Esophagus squamous epithelium (tissue), 5 donors: ENCODE measurements around the gene UBXN11. TPM values are rescaled to one million over a fixed set of nuclear protein-coding genes. Genes with fewer than 3 reads are reported as not detected.

Experiments used
- DNase-seq: peaks from one replicate; lab custom pipeline; 2025; lab: John Stamatoyannopoulos, UW
- H3K27ac ChIP-seq, 4 donors: fragments of 200-600 bp; sonication (generic); one replicate each; pipeline ENCODE4 v1.5.1; 2016 to 2019; ENCODE audit warnings: mild to moderate bottlenecking in 1 of 4
- H3K27me3 ChIP-seq, 4 donors: fragments of 200-600 bp; sonication (generic); 1 replicate in 3 of 4; 2 replicates in 1 of 4; pipeline versions ENCODE4 v1.5.1 to v1.6.0; 2017 to 2021; ENCODE audit warnings: antibody characterized with exemption in 1 of 4
- H3K36me3 ChIP-seq, 3 donors: fragments of 200-600 bp; sonication (generic); one replicate each; pipeline ENCODE4 v1.5.1; 2016 to 2019
- H3K4me1 ChIP-seq, 3 donors: fragments of 200-600 bp; sonication (generic); one replicate each; pipeline ENCODE4 v1.5.1; 2017 to 2019
- H3K4me3 ChIP-seq, 4 donors: fragments of 200-600 bp; sonication (generic); 1 replicate in 3 of 4; 2 replicates in 1 of 4; pipeline ENCODE4 v1.5.1; 2016 to 2019; ENCODE audit warnings: mild to moderate bottlenecking in 2 of 4, moderate library complexity in 1 of 4
- H3K9me3 ChIP-seq, 3 donors: fragments of 200-600 bp; sonication (generic); one replicate each; pipeline ENCODE4 v1.5.1; 2016 to 2019
- POLR2A ChIP-seq, 4 donors: fragments of 450-650 bp; IDR thresholded peaks; one replicate each; pipeline ENCODE4 v1.6.1; 2017; ENCODE audit warnings: antibody characterized with exemption in 4 of 4, mild to moderate bottlenecking in 4 of 4, moderate library complexity in 3 of 4
- WGBS, 2 donors: methylation state at CpG; one replicate each; pipeline ENCODE4 v1.1.5; 2018; 5-methylcytosine and 5-hydroxymethylcytosine counted together
- intact Hi-C: fragments of 100-400 bp; cut with DNase I; formaldehyde crosslinking; loops from one replicate; pipeline ENCODE4 v1.15.0; 2022
- total RNA-seq, 4 donors: library from RNA; depleted of rRNA; stranded (reverse); fragments of >200 nt; gene quantifications; one replicate each; pipeline ENCODE4 v1.1.0, GENCODE V29; 2016
- TF ChIP-seq, protein P1 (sequence below), 6 experiments: fragments of 450-650 bp in 4 of 6; fragments of 200-600 bp in 2 of 6; sonication (generic) in 2 of 6; IDR thresholded peaks; one replicate each; pipeline ENCODE4 v1.5.1; 2016 to 2019; ENCODE audit warnings: antibody characterized with exemption in 6 of 6, mild to moderate bottlenecking in 4 of 6, moderate library complexity in 4 of 6
- donor health status: DM: yes; HTN: yes; CAD: no.

UBXN11 gene
- total RNA-seq, 4 donors from 2014 or later: 3.2 to 9.2 (median 3.7) TPM

DNA sequence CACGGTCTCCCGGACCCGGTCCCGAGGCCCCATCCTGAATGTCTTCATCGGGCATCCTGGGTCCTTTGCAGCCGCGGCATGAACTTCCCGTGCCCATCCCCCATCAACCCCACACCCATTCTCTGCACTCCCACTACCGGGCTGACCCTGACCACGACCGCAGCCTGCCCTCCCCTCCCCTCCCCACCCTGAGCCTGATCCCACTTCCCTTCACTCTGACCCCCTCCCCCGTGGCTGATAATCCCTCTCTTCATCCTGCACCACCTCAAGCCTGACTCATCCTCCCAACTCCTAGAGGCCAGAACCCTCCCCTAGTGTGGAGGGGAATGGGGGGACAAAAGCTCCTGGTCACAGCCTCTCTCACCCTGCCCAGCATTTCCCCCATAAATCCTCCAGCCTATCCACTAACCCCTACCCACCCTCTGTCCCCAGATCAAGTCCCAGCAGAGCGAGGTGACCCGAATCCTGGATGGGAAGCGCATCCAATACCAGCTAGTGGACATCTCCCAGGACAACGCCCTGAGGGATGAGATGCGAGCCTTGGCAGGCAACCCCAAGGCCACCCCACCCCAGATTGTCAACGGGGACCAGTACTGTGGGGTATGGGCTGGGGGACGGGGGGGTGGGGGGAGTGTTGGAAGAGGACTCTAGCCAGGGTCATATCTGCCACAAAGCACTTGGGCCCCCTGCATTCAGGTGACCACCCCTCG lies 25.9 kb downstream of the UBXN11 start:
- Histone ChIP-seq H3K27ac (peak overlapping the region; percentile 99 to 100 (median 99)), H3K36me3 (peaks cover 0 to 35% (median 0%) of the 10 kb centered on the region in 3 donors), H3K27me3 (no peaks in the 10 kb centered on the region), H3K4me3 (peak overlapping the region; percentile 80 to 99 (median 94)), H3K9me3 (no peaks in the 10 kb centered on the region), H3K4me1 (peaks cover 67 to 96% (median 73%) of the 10 kb centered on the region in 3 donors)
- TF ChIP-seq, protein P1, sequence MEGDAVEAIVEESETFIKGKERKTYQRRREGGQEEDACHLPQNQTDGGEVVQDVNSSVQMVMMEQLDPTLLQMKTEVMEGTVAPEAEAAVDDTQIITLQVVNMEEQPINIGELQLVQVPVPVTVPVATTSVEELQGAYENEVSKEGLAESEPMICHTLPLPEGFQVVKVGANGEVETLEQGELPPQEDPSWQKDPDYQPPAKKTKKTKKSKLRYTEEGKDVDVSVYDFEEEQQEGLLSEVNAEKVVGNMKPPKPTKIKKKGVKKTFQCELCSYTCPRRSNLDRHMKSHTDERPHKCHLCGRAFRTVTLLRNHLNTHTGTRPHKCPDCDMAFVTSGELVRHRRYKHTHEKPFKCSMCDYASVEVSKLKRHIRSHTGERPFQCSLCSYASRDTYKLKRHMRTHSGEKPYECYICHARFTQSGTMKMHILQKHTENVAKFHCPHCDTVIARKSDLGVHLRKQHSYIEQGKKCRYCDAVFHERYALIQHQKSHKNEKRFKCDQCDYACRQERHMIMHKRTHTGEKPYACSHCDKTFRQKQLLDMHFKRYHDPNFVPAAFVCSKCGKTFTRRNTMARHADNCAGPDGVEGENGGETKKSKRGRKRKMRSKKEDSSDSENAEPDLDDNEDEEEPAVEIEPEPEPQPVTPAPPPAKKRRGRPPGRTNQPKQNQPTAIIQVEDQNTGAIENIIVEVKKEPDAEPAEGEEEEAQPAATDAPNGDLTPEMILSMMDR (IDR thresholded peaks at IDR 0.05): no peak
- no peak for TF ChIP-seq POLR2A (IDR thresholded peaks at IDR 0.05)
- DNase-seq: no peak
- WGBS, 2 donors: 10 to 12% methylated on average over 7 to 14 of the region's 20 CpGs
- intact Hi-C loops: loop anchor here (5.0 kb wide), 1 partner anchor 42 kb away; no protein-coding TSS in a partner anchor

DNA sequence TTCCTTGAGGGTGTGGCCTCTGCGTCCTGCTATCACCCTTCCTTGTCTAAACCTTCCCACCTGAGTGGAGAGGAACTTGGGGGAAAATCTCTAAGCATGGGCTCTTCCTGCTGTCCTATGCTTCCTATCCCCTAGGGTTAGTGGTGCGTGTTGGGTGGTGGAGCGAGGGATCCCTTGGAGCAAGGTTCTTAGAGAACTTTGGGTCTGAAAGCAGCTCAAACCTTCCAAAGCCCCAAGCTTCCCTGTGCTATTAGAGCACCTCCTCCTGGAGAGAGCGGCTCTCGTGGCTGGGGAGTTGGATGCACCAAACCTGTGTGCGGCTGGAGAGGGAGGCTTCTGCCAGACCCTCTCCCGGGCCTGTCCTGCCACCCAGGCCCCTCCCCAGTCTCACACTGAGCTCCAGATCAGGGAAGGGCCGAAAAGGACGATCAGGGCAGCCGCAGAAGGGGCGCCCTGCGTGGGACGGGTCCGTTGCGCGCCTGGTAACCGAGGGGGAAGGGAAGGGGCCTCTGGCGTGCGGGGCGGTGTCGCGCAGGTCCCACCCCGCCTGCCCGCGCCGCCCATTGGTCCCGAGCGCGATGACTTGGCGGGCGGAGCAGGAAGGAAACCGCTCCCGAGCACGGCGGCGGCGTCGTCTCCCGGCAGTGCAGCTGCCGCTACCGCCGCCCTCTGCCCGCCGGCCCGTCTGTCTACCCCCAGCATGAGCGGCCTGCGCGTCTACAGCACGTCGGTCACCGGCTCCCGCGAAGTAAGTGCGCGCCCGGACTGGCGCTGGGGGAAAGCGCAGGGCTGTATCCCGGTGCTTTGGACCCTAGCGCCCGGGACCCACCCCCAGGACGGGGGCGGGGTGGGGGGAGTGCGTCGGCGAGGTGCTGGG lies 26.7 kb downstream of the UBXN11 start, which contains the start of gene SH3BGRL3:
SH3BGRL3 (plus strand) TSS at position 631 of the 877 bp plus-strand sequence; CDS start at position 701, 70 bp downstream.
- peaks cover 65 to 96% (median 73%) of the 10 kb centered on the region in 3 donors for H3K4me1 ChIP-seq
- intact Hi-C loops: loop anchor here (5.0 kb wide), 1 partner anchor 43 kb away; no protein-coding TSS in a partner anchor
- no peaks in the 10 kb centered on the region for H3K9me3 ChIP-seq
- DNase-seq: no peak
- H3K27ac ChIP-seq: peak within 1 kb of the TSS; percentile 99 to 100 (median 99)
- peak within 1 kb of the TSS; percentile 80 to 99 (median 94) for H3K4me3 ChIP-seq
- TF ChIP-seq, protein P1 (IDR thresholded peaks at IDR 0.05): peak in 4 of 6 experiments; percentile 15 to 53 (median 27)
- peak in 3 of 4 donors; percentile 80 to 98 (median 96) for TF ChIP-seq POLR2A (IDR thresholded peaks at IDR 0.05)
- WGBS, 2 donors: 0% methylated on average over 11 of the region's 66 CpGs; no CpG with 5 or more reads in 1 of the 2 donors
- no peaks in the 10 kb centered on the region for H3K27me3 ChIP-seq
- peaks cover 0 to 35% (median 0%) of the 10 kb centered on the region in 3 donors for H3K36me3 ChIP-seq

DNA sequence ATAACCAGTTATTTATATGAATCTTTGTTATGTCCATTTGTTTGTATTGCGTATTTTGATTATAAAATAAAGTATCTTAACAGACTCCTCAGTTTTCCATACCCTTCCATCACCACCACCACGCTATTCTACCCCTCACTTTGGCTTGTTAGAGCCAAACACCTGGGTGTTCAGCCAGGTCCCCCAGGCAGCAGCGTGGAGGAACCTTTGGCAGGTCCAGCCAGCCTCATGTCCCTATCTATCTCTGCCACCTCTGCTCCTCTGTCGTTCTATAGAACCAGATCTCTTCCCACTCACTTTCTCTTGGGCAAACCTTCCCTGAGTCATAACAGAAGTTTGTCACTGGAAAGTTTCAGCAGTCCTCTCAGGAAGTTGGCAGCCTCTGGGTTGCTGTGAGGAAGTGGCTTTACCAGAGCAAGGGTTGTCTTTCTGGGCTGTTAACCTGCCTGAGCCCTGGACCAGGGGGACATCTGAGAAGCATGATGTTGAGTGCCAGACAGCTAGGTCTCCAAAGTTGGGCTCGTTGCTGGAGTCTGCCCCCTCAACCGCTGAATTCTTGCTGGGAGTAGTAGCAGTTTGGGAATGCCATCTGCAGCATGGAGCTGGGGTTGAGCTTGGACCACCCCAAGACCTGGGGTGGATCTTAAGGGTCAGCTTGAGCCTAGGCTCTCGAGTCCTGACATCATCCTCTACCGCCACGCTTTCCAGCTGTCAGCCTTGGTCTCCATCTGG lies 27.5 kb downstream of the UBXN11 start:
- no peak for DNase-seq
- Histone ChIP-seq H3K27me3 (no peaks in the 10 kb centered on the region), H3K4me3 (peak overlapping the region; percentile 80 to 99 (median 94)), H3K9me3 (no peaks in the 10 kb centered on the region), H3K36me3 (peaks cover 0 to 30% (median 0%) of the 10 kb centered on the region in 3 donors), H3K27ac (peak overlapping the region; percentile 99 to 100 (median 99)), H3K4me1 (peaks cover 57 to 93% (median 65%) of the 10 kb centered on the region in 3 donors)
- intact Hi-C loops: no loop called here
- TF ChIP-seq POLR2A (IDR thresholded peaks at IDR 0.05): peak in 2 of 4 donors; percentile 10 to 23
- TF ChIP-seq, protein P1 (IDR thresholded peaks at IDR 0.05): no peak
- WGBS, 2 donors: 24 to 28% methylated on average over 4 to 5 of the region's 9 CpGs

DNA sequence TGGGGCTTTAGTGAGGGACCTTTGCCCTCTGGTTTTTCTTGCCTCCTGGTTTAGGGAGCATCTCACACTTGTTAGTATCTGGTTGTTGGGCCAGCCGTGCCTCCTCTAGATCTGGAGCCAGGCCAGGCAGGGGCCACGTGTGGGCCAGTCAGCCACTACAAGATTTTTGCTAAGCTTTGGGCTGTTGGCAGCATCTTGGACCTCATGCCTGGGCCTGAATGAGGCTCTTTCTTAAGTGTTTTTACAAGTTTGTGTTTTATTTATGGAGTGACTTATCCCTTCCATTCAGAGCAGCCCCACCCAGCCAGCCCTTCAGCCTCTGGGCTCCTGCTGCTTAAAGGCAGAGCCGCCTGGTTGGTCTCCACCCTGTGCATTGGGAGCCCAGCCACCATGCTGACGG lies 28.1 kb downstream of the UBXN11 start:
- 34 to 47% methylated on average over 2 to 4 of the region's 4 CpGs for WGBS, 2 donors
- Histone ChIP-seq H3K4me3 (peak overlapping the region in 2 of 4 donors; percentile 2 to 99), H3K36me3 (peaks cover 0 to 27% (median 0%) of the 10 kb centered on the region in 3 donors), H3K27ac (peak overlapping the region; percentile 99 to 100 (median 99)), H3K9me3 (no peaks in the 10 kb centered on the region), H3K4me1 (peaks cover 55 to 87% (median 63%) of the 10 kb centered on the region in 3 donors), H3K27me3 (no peaks in the 10 kb centered on the region)
- intact Hi-C loops: no loop called here
- DNase-seq: no peak
- TF ChIP-seq POLR2A (IDR thresholded peaks at IDR 0.05): no peak
- TF ChIP-seq, protein P1 (IDR thresholded peaks at IDR 0.05): no peak
